SU-DHL-6 (cell line): ENCODE measurements around the gene TXNRD2.

Experiments used
- H2AFZ ChIP-seq: fragments of 200-600 bp; sonication (generic); 2 replicates; pipeline ENCODE4 v1.6.1; 2014; ENCODE audit warnings: low read depth, mild to moderate bottlenecking, moderate library complexity, mixed read lengths, antibody characterized with exemption, low read length; ENCODE audit not compliant: severe bottlenecking
- H3F3A ChIP-seq: fragments of 200-600 bp; shearing (Covaris generic); 2 replicates; pipeline ENCODE4 v1.6.0; 2016; ENCODE audit warnings: antibody characterized with exemption, mild to moderate bottlenecking; ENCODE audit not compliant: insufficient read depth
- H3K27ac ChIP-seq: fragments of 200-600 bp; sonication (generic); 2 replicates; pipeline ENCODE4 v1.5.1; 2016; ENCODE audit warnings: low read depth, mild to moderate bottlenecking, low read length, moderate library complexity, mixed read lengths
- H3K27me3 ChIP-seq: fragments of 200-600 bp; sonication (generic), shearing (Covaris generic); 2 replicates; pipeline ENCODE4 v1.6.0; 2014; ENCODE audit warnings: mild to moderate bottlenecking, low read length
- H3K36me3 ChIP-seq: fragments of 200-600 bp; sonication (generic); 2 replicates; pipeline ENCODE4 v1.6.1; 2014; ENCODE audit warnings: mild to moderate bottlenecking, low read length, mixed read lengths
- H3K4me2 ChIP-seq: fragments of 300-600, 200-600 bp; shearing (Covaris generic), sonication (generic); 2 replicates; pipeline ENCODE4 v1.6.0; 2014; ENCODE audit warnings: low read length, low read depth, mild to moderate bottlenecking; ENCODE audit not compliant: poor library complexity, severe bottlenecking
- H3K4me3 ChIP-seq: fragments of 200-600 bp; sonication (generic); 2 replicates; pipeline ENCODE4 v1.5.1; 2014; ENCODE audit warnings: antibody characterized with exemption, low read length, mild to moderate bottlenecking, mixed read lengths; ENCODE audit not compliant: insufficient read depth, poor library complexity, severe bottlenecking
- H3K79me2 ChIP-seq: fragments of 200-600 bp; sonication (generic); 2 replicates; pipeline ENCODE4 v1.6.1; 2014; ENCODE audit warnings: mild to moderate bottlenecking, low read length, moderate library complexity; ENCODE audit not compliant: insufficient read depth
- H3K9ac ChIP-seq: fragments of 200-600 bp; sonication (generic); 2 replicates; pipeline ENCODE4 v1.7.0; 2014; ENCODE audit warnings: mild to moderate bottlenecking, low read length
- H3K9me2 ChIP-seq: fragments of 200-600 bp; sonication (generic); replicated peaks from 2 replicates; pipeline ENCODE4 v1.6.1; 2014; ENCODE audit warnings: low read length; ENCODE audit not compliant: insufficient read depth
- H3K9me3 ChIP-seq: fragments of 200-600 bp; sonication (generic); 2 replicates; pipeline ENCODE4 v1.6.1; 2014; ENCODE audit warnings: low read length, mixed read lengths; ENCODE audit not compliant: insufficient read depth
- H4K20me1 ChIP-seq: fragments of 200-600 bp; sonication (generic); 2 replicates; pipeline ENCODE4 v1.6.1; 2014; ENCODE audit warnings: low read depth, mild to moderate bottlenecking, antibody characterized with exemption, low read length, moderate library complexity, mixed read lengths
- CTCF ChIP-seq: fragments of 200-600 bp; sonication (generic); IDR thresholded peaks from one replicate; pipeline ENCODE4 v1.5.1; 2017; ENCODE audit warnings: antibody characterized with exemption, mild to moderate bottlenecking, low read length, moderate library complexity; ENCODE audit not compliant: insufficient read depth, poor library complexity, severe bottlenecking
- EZH2phosphoT487 ChIP-seq: fragments of 200-600 bp; sonication (generic), shearing (Covaris generic); conservative IDR thresholded peaks from 2 replicates; pipeline ENCODE4 v1.6.1; 2018; ENCODE audit warnings: mild to moderate bottlenecking, antibody characterized with exemption, low read length, moderate library complexity, mixed read lengths

The TXNRD2 gene

GRCh38 chr22:19844377-19845053 is 97.1 kb downstream of the TXNRD2 start:
- Histone ChIP-seq H3K4me2 (no peak overlapping the region), H3K27ac (no peak overlapping the region), H3K4me3 (no peak overlapping the region), H3K36me3 (no peaks in the 10 kb centered on the region), H3K9me2 (no peaks in the 10 kb centered on the region), H3K9me3 (no peaks in the 10 kb centered on the region), H4K20me1 (no peaks in the 10 kb centered on the region), H3K79me2 (no peaks in the 10 kb centered on the region), H2AFZ (no peak overlapping the region), H3K9ac (no peak overlapping the region), H3F3A (no peaks in the 10 kb centered on the region), H3K27me3 (no peaks in the 10 kb centered on the region)
- TF ChIP-seq EZH2phosphoT487 (no peak), CTCF (no peak)

- no peak overlapping the region for H3K27ac ChIP-seq
- H3K9ac ChIP-seq: no peak overlapping the region
- TF ChIP-seq CTCF (no peak), EZH2phosphoT487 (no peak)
- H3K4me3 ChIP-seq: no peak overlapping the region
- H4K20me1 ChIP-seq: no peaks in the 10 kb centered on the region
- H2AFZ ChIP-seq: no peak overlapping the region
- no peaks in the 10 kb centered on the region for H3K36me3 ChIP-seq
- H3K9me2 ChIP-seq: no peaks in the 10 kb centered on the region
- no peaks in the 10 kb centered on the region for H3K9me3 ChIP-seq
- H3K79me2 ChIP-seq: no peaks in the 10 kb centered on the region
- H3K4me2 ChIP-seq: no peak overlapping the region
- no peaks in the 10 kb centered on the region for H3F3A ChIP-seq
- H3K27me3 ChIP-seq: no peaks in the 10 kb centered on the region
Measured at GRCh38 chr22:19843857-19844376, 97.7 kb downstream of the TXNRD2 start.

GRCh38 chr22:19843107-19843856 is 98.3 kb downstream of the TXNRD2 start:
- H3K4me2 ChIP-seq: no peak overlapping the region
- no peak overlapping the region for H2AFZ ChIP-seq
- H3K4me3 ChIP-seq: no peak overlapping the region
- no peaks in the 10 kb centered on the region for H4K20me1 ChIP-seq
- H3K27me3 ChIP-seq: no peaks in the 10 kb centered on the region
- H3K36me3 ChIP-seq: no peaks in the 10 kb centered on the region
- no peaks in the 10 kb centered on the region for H3K9me3 ChIP-seq
- no peaks in the 10 kb centered on the region for H3K9me2 ChIP-seq
- no peak overlapping the region for H3K9ac ChIP-seq
- H3K79me2 ChIP-seq: no peaks in the 10 kb centered on the region
- no peak overlapping the region for H3K27ac ChIP-seq
- TF ChIP-seq CTCF (no peak), EZH2phosphoT487 (no peak)
- H3F3A ChIP-seq: no peaks in the 10 kb centered on the region
